GM06990 (cell line): ENCODE data around the gene BRAF.

Experiments
- DNase-seq: peaks from one replicate; pipeline ENCODE4 v3.0.0-alpha.2; 2011; ENCODE audit not compliant: insufficient read length; ENCODE audit errors: extremely low read depth
- H3K27me3 ChIP-seq: replicated peaks from 2 replicates; pipeline ENCODE4 v1.6.0; 2011; ENCODE audit warnings: low read length; ENCODE audit not compliant: control insufficient read depth, insufficient read depth
- H3K36me3 ChIP-seq: 2 replicates; pipeline ENCODE4 v1.5.1; 2011; ENCODE audit warnings: low read length; ENCODE audit not compliant: control insufficient read depth, insufficient read depth
- H3K4me3 ChIP-seq: replicated peaks from 2 replicates; pipeline ENCODE4 v1.5.1; 2011; ENCODE audit warnings: low read depth, mild to moderate bottlenecking, control low read depth, low read length
- TF ChIP-seq, protein P1 (sequence below): IDR thresholded peaks from 2 replicates; pipeline ENCODE4 v1.5.1; 2011; ENCODE audit warnings: low read length, control low read depth, mild to moderate bottlenecking, inconsistent platforms; ENCODE audit not compliant: insufficient read depth, poor library complexity, severe bottlenecking

Gene BRAF

GRCh38 chr7:140923358-140924006 is 1.2 kb downstream of the BRAF start:
- DNase-seq = no peak

GRCh38 chr7:140922741-140923345 is 1.9 kb downstream of the BRAF start:
- Histone ChIP-seq H3K36me3 (0 out of 2 replicates have a peak, but pooled peaks cover 2% of the 10 kb centered on the region), H3K27me3 (no peaks in the 10 kb centered on the region), H3K4me3 (peak overlapping the region; percentile 91)
- no peak for DNase-seq
- TF ChIP-seq, protein P1, sequence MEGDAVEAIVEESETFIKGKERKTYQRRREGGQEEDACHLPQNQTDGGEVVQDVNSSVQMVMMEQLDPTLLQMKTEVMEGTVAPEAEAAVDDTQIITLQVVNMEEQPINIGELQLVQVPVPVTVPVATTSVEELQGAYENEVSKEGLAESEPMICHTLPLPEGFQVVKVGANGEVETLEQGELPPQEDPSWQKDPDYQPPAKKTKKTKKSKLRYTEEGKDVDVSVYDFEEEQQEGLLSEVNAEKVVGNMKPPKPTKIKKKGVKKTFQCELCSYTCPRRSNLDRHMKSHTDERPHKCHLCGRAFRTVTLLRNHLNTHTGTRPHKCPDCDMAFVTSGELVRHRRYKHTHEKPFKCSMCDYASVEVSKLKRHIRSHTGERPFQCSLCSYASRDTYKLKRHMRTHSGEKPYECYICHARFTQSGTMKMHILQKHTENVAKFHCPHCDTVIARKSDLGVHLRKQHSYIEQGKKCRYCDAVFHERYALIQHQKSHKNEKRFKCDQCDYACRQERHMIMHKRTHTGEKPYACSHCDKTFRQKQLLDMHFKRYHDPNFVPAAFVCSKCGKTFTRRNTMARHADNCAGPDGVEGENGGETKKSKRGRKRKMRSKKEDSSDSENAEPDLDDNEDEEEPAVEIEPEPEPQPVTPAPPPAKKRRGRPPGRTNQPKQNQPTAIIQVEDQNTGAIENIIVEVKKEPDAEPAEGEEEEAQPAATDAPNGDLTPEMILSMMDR = no peak

More at GRCh38 chr7:140923358-140924006, 1.2 kb downstream of the BRAF start:
- Histone ChIP-seq H3K36me3 (no peaks in the 10 kb centered on the region), H3K4me3 (peak overlapping the region; percentile 91), H3K27me3 (no peaks in the 10 kb centered on the region)
- TF ChIP-seq, protein P1 = no peak

GRCh38 chr7:140920745-140921144 is 4.0 kb downstream of the BRAF start:
- H3K4me3 ChIP-seq = no peak overlapping the region
- no peaks in the 10 kb centered on the region for H3K27me3 ChIP-seq
- DNase-seq = no peak
- 0 out of 2 replicates have a peak, but pooled peaks cover 2% of the 10 kb centered on the region for H3K36me3 ChIP-seq
- TF ChIP-seq, protein P1 = no peak

GRCh38 chr7:140918236-140918635 is 6.5 kb downstream of the BRAF start:
- Histone ChIP-seq H3K4me3 (no peak overlapping the region), H3K27me3 (no peaks in the 10 kb centered on the region), H3K36me3 (0 out of 2 replicates have a peak, but pooled peaks cover 2% of the 10 kb centered on the region)
- no peak for DNase-seq
- TF ChIP-seq, protein P1 = no peak

DNA sequence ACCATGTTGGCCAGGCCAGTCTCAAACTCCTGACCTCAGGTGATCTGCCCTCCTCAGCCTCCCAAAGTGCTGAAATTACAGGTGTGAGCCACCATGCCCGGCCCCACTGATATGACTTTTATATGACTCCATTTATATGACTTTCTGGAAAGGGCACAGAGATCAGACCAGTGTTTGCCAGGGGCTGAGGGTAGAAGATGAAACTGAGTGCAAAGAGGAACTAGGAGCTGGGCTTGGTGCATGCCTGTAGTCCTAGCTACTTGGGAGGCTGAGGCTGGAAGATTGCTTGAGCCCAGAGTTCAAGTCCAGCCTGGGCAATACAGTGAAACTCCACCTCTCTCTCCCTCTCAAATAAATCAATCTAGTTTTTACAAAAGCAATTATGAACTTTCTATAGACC is 7.5 kb downstream of the BRAF start:
- no peaks in the 10 kb centered on the region for H3K27me3 ChIP-seq
- H3K4me3 ChIP-seq = no peak overlapping the region
- H3K36me3 ChIP-seq = 0 out of 2 replicates have a peak, but pooled peaks cover 2% of the 10 kb centered on the region
- no peak for DNase-seq
- TF ChIP-seq, protein P1 = no peak
